ENCODE data around the gene POLN. TPM values are rescaled to one million over a fixed set of nuclear protein-coding genes. Genes with fewer than 3 reads are reported as not detected.

POLN gene
- total RNA-seq, 4 donors from 2014 or later: 0.70 to 6.6 (median 3.2) TPM

GRCh38 chr4:2069161-2069971 lies 172.6 kb downstream of the POLN start:
- no peaks in the 10 kb centered on the region for H3K36me3 ChIP-seq
- TF ChIP-seq CTCF (IDR thresholded peaks at IDR 0.05): no peak
- no peak for TF ChIP-seq POLR2A (IDR thresholded peaks at IDR 0.05)
- no peak overlapping the region for H3K27ac ChIP-seq
- H3K4me1 ChIP-seq: no peaks in the 10 kb centered on the region
- H3K27me3 ChIP-seq: no peaks in the 10 kb centered on the region
- no peaks in the 10 kb centered on the region for H3K9me3 ChIP-seq
- DNase-seq: peak in 1 of 3 donors; percentile 47
- no peak overlapping the region for H3K4me3 ChIP-seq

GRCh38 chr4:2068566-2068965 lies 173.4 kb downstream of the POLN start:
- DNase-seq: no peak
- TF ChIP-seq POLR2A (IDR thresholded peaks at IDR 0.05) (no peak), CTCF (IDR thresholded peaks at IDR 0.05) (no peak)
- no peaks in the 10 kb centered on the region for H3K27me3 ChIP-seq
- no peaks in the 10 kb centered on the region for H3K4me1 ChIP-seq
- no peak overlapping the region for H3K4me3 ChIP-seq
- no peaks in the 10 kb centered on the region for H3K36me3 ChIP-seq
- no peak overlapping the region for H3K27ac ChIP-seq
- H3K9me3 ChIP-seq: no peaks in the 10 kb centered on the region

GRCh38 chr4:2068198-2068470 lies 173.8 kb downstream of the POLN start:
- Histone ChIP-seq H3K4me3 (no peak overlapping the region), H3K9me3 (no peaks in the 10 kb centered on the region), H3K36me3 (no peaks in the 10 kb centered on the region), H3K27ac (no peak overlapping the region), H3K4me1 (no peaks in the 10 kb centered on the region), H3K27me3 (no peaks in the 10 kb centered on the region)
- TF ChIP-seq CTCF (IDR thresholded peaks at IDR 0.05): no peak
- TF ChIP-seq POLR2A (IDR thresholded peaks at IDR 0.05): no peak
- DNase-seq: no peak

GRCh38 chr4:2067446-2068197 lies 174.3 kb downstream of the POLN start:
- no peaks in the 10 kb centered on the region for H3K36me3 ChIP-seq
- no peak overlapping the region for H3K27ac ChIP-seq
- no peaks in the 10 kb centered on the region for H3K9me3 ChIP-seq
- TF ChIP-seq POLR2A (IDR thresholded peaks at IDR 0.05) (no peak), CTCF (IDR thresholded peaks at IDR 0.05) (no peak)
- H3K4me3 ChIP-seq: no peak overlapping the region
- H3K4me1 ChIP-seq: no peaks in the 10 kb centered on the region
- DNase-seq: no peak
- H3K27me3 ChIP-seq: no peaks in the 10 kb centered on the region

GRCh38 chr4:2066571-2067445 lies 175.1 kb downstream of the POLN start:
- Histone ChIP-seq H3K9me3 (no peaks in the 10 kb centered on the region), H3K4me1 (no peaks in the 10 kb centered on the region), H3K4me3 (no peak overlapping the region), H3K27ac (no peak overlapping the region), H3K27me3 (no peaks in the 10 kb centered on the region), H3K36me3 (no peaks in the 10 kb centered on the region)
- TF ChIP-seq POLR2A (IDR thresholded peaks at IDR 0.05) (no peak), CTCF (IDR thresholded peaks at IDR 0.05) (no peak)
- no peak for DNase-seq
